ENCODE results near the gene MICU1.
"Not testable (repeated sequence)": the region's sequence is repeated elsewhere in the genome, so short reads cannot be mapped to it uniquely, and the experiment has no call there.

MICU1 gene

GRCh38 chr10:72477463-72477862, 148.4 kb downstream of the MICU1 start:
- Histone ChIP-seq H3K4me1 (ENCODE audit: control insufficient read depth, low read length) (no peaks in the 10 kb centered on the region), H3K79me2 (ENCODE audit: control insufficient read depth, low read length) (no peaks in the 10 kb centered on the region), H3K27ac (ENCODE audit: low read depth, low read length) (no peak overlapping the region), H3K9me2 (replicated peaks; ENCODE audit: control insufficient read depth, low read length) (no peaks in the 10 kb centered on the region), H3K36me3 (ENCODE audit: control insufficient read depth, low read length) (no peaks in the 10 kb centered on the region; the same call in 1 of the 2 replicates), H3K9me3 (ENCODE audit: control insufficient read depth, insufficient read depth, low read length) (no peaks in the 10 kb centered on the region), H3F3A (ENCODE audit: control insufficient read depth, insufficient read depth) (no peaks in the 10 kb centered on the region), H3K4me3 (ENCODE audit: low read length) (no peak overlapping the region), H4K20me1 (ENCODE audit: control insufficient read depth, insufficient read depth, low read depth, low read length) (no peaks in the 10 kb centered on the region), H3K27me3 (ENCODE audit: control insufficient read depth, low read length) (no peaks in the 10 kb centered on the region), H3K4me2 (ENCODE audit: low read length) (no peak overlapping the region)
- TF ChIP-seq EZH2phosphoT487 (IDR thresholded peaks at IDR 0.05; ENCODE audit: borderline replicate concordance, low read length) (no peak), CTCF (IDR thresholded peaks at IDR 0.05; ENCODE audit: low read depth, low read length, poor library complexity, severe bottlenecking) (no peak)

GRCh38 chr10:72472306-72472705, 153.6 kb downstream of the MICU1 start:
- H3K4me2 ChIP-seq (ENCODE audit: low read length) = no peak overlapping the region
- H3K4me1 ChIP-seq (ENCODE audit: control insufficient read depth, low read length) = no peaks in the 10 kb centered on the region
- H3K79me2 ChIP-seq (ENCODE audit: control insufficient read depth, low read length) = no peaks in the 10 kb centered on the region
- no peaks in the 10 kb centered on the region for H3K9me2 ChIP-seq (replicated peaks; ENCODE audit: control insufficient read depth, low read length)
- H3K27ac ChIP-seq (ENCODE audit: low read depth, low read length) = no peak overlapping the region
- no peak for TF ChIP-seq CTCF (IDR thresholded peaks at IDR 0.05; ENCODE audit: low read depth, low read length, poor library complexity, severe bottlenecking)
- no peak for TF ChIP-seq EZH2phosphoT487 (IDR thresholded peaks at IDR 0.05; ENCODE audit: borderline replicate concordance, low read length)
- H3K4me3 ChIP-seq (ENCODE audit: low read length) = no peak overlapping the region
- no peaks in the 10 kb centered on the region for H3K9me3 ChIP-seq (ENCODE audit: control insufficient read depth, insufficient read depth, low read length)
- H3K36me3 ChIP-seq (ENCODE audit: control insufficient read depth, low read length) = no peaks in the 10 kb centered on the region; the same call in 1 of the 2 replicates
- no peaks in the 10 kb centered on the region for H3K27me3 ChIP-seq (ENCODE audit: control insufficient read depth, low read length)
- no peaks in the 10 kb centered on the region for H4K20me1 ChIP-seq (ENCODE audit: control insufficient read depth, insufficient read depth, low read depth, low read length)
- H3F3A ChIP-seq (ENCODE audit: control insufficient read depth, insufficient read depth) = no peaks in the 10 kb centered on the region

- Histone ChIP-seq H3K79me2 (ENCODE audit: control insufficient read depth, low read length) (no peaks in the 10 kb centered on the region), H3K27me3 (ENCODE audit: control insufficient read depth, low read length) (no peaks in the 10 kb centered on the region), H3K4me1 (ENCODE audit: control insufficient read depth, low read length) (no peaks in the 10 kb centered on the region), H3K27ac (ENCODE audit: low read depth, low read length) (no peak overlapping the region), H3K4me3 (ENCODE audit: low read length) (no peak overlapping the region), H3K9me3 (ENCODE audit: control insufficient read depth, insufficient read depth, low read length) (no peaks in the 10 kb centered on the region), H3F3A (ENCODE audit: control insufficient read depth, insufficient read depth) (no peaks in the 10 kb centered on the region), H3K36me3 (ENCODE audit: control insufficient read depth, low read length) (no peaks in the 10 kb centered on the region; the same call in 1 of the 2 replicates), H3K4me2 (ENCODE audit: low read length) (no peak overlapping the region), H3K9me2 (replicated peaks; ENCODE audit: control insufficient read depth, low read length) (no peaks in the 10 kb centered on the region), H4K20me1 (ENCODE audit: control insufficient read depth, insufficient read depth, low read depth, low read length) (no peaks in the 10 kb centered on the region)
- TF ChIP-seq CTCF (IDR thresholded peaks at IDR 0.05; ENCODE audit: low read depth, low read length, poor library complexity, severe bottlenecking) = no peak
- no peak for TF ChIP-seq EZH2phosphoT487 (IDR thresholded peaks at IDR 0.05; ENCODE audit: borderline replicate concordance, low read length)
Measured at GRCh38 chr10:72470666-72471065, 155.2 kb downstream of the MICU1 start.

- not testable (repeated sequence) for H3K79me2 ChIP-seq (ENCODE audit: control insufficient read depth, low read length); H3K27ac ChIP-seq (ENCODE audit: low read depth, low read length); H3K4me3 ChIP-seq (ENCODE audit: low read length); H3K9me2 ChIP-seq (replicated peaks; ENCODE audit: control insufficient read depth, low read length); H3K27me3 ChIP-seq (ENCODE audit: control insufficient read depth, low read length); H4K20me1 ChIP-seq (ENCODE audit: control insufficient read depth, insufficient read depth, low read depth, low read length); H3K4me1 ChIP-seq (ENCODE audit: control insufficient read depth, low read length); H3K4me2 ChIP-seq (ENCODE audit: low read length); H3K36me3 ChIP-seq (ENCODE audit: control insufficient read depth, low read length); H3K9me3 ChIP-seq (ENCODE audit: control insufficient read depth, insufficient read depth, low read length); H3F3A ChIP-seq (ENCODE audit: control insufficient read depth, insufficient read depth)
Measured at GRCh38 chr10:72467064-72467463, 158.8 kb downstream of the MICU1 start.
